Upper lobe of left lung (tissue), 6 donors: ENCODE measurements around the gene PPP1R14D. TPM values are rescaled to one million over a fixed set of nuclear protein-coding genes. Genes with fewer than 3 reads are reported as not detected.

Experiments
- ATAC-seq, 2 donors: fragments of 200-7000 bp; cut with Tn5 transposase; one replicate each; pipeline ENCODE4 v1.9.1; 2022; ENCODE audit warnings: mild to moderate bottlenecking in 2 of 2, moderate library complexity in 2 of 2; ENCODE audit not compliant: low FRiP score in 2 of 2
- DNase-seq, 2 donors: peaks; one replicate each; pipeline ENCODE4 v3.0.0-alpha.2; 2019 to 2020
- H3K27ac ChIP-seq, 4 donors: fragments of 200-600 bp; sonication (generic); one replicate each; pipeline ENCODE4 v1.5.1; 2016 to 2019
- H3K27me3 ChIP-seq, 4 donors: fragments of 200-600 bp; sonication (generic); one replicate each; pipeline ENCODE4 v1.5.1; 2017 to 2019
- H3K36me3 ChIP-seq, 4 donors: fragments of 200-600 bp; sonication (generic); one replicate each; pipeline ENCODE4 v1.5.1; 2016 to 2019
- H3K4me1 ChIP-seq, 4 donors: fragments of 200-600 bp; sonication (generic); one replicate each; pipeline ENCODE4 v1.5.1; 2018 to 2019
- H3K4me3 ChIP-seq, 4 donors: fragments of 200-600 bp; sonication (generic); one replicate each; pipeline ENCODE4 v1.5.1; 2017 to 2019; ENCODE audit warnings: mild to moderate bottlenecking in 2 of 4, moderate library complexity in 1 of 4
- H3K9me3 ChIP-seq, 4 donors: fragments of 200-600 bp; sonication (generic); one replicate each; pipeline ENCODE4 v1.5.1; 2018 to 2019
- EP300 ChIP-seq, 4 donors: sonication (generic); formaldehyde crosslinking; IDR thresholded peaks; one replicate each; pipeline ENCODE4 v1.5.1; 2017; ENCODE audit warnings: antibody characterized with exemption in 4 of 4, control low read depth in 2 of 4
- POLR2A ChIP-seq, 4 donors: fragments of 450-650 bp; IDR thresholded peaks; one replicate each; pipeline ENCODE4 v1.5.1; 2016 to 2017; ENCODE audit warnings: antibody characterized with exemption in 4 of 4, mild to moderate bottlenecking in 2 of 4
- POLR2AphosphoS5 ChIP-seq, 2 donors: sonication (generic); formaldehyde crosslinking; IDR thresholded peaks; one replicate each; pipeline ENCODE4 v1.5.1; 2017; ENCODE audit warnings: antibody characterized with exemption in 2 of 2
- WGBS, 2 donors: methylation state at CpG; one replicate each; pipeline ENCODE4 v1.1.5; 2017 to 2018; 5-methylcytosine and 5-hydroxymethylcytosine counted together
- total RNA-seq, 6 donors: library from RNA; depleted of rRNA in 4 of 6; stranded (reverse); fragments of >200 nt in 4 of 6; gene quantifications; one replicate each; pipeline versions ENCODE4 v1.1.0 to v1.2.1, GENCODE V29; 2016 to 2021
- TF ChIP-seq, protein P1 (sequence below), 6 experiments: fragments of 450-650 bp in 4 of 6; fragments of 200-600 bp in 2 of 6; sonication (generic) in 2 of 6; IDR thresholded peaks; one replicate each; pipeline ENCODE4 v1.5.1; 2016 to 2019; ENCODE audit warnings: antibody characterized with exemption in 6 of 6
- donor health status: DM: no; HTN: no; CAD: no; lungs with moderate emphysema.
- donor health status: DM: no; HTN: yes; CAD: no; lungs with severe emphysema.

PPP1R14D gene
- total RNA-seq, 6 donors from 2014 or later, result 0.34 to 3.3 TPM; not detected in 4

DNA sequence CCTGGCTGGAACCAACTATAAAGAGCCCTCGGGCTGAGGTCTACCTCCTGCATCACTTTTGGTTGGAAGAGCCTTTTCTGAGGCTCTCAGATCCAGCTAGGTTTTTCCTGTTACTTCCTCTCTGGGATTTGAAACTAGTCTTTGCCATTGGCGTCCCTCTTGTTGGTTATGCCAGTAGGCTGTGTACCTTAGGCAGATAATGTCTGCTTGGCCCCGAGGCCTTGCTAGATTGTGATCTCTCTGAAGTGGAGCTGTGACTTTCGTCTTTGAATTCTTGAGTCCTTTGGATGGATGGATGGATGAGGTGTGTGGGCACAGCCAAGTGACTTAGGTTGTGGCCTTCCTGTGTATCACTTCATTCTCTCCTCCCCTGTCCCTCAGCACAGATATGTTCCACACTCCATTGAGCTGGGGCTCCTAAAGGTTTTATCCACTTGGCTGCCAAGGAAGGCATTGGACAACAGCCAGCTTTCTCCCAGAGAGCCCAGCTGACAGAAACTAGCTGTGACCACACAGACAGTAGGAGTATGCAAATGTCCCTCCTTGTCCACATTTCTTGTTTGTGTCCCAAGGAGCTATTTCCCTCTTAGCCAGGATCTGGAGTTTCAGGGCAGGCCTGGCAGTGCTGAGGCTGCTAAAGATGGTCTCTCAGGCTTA, 13.3 kb downstream of the PPP1R14D start:
- 74% methylated on average over 4 of the region's 4 CpGs for WGBS, 2 donors
- no peaks in the 10 kb centered on the region for H3K4me1 ChIP-seq
- no peak overlapping the region for H3K27ac ChIP-seq
- TF ChIP-seq, protein P1, sequence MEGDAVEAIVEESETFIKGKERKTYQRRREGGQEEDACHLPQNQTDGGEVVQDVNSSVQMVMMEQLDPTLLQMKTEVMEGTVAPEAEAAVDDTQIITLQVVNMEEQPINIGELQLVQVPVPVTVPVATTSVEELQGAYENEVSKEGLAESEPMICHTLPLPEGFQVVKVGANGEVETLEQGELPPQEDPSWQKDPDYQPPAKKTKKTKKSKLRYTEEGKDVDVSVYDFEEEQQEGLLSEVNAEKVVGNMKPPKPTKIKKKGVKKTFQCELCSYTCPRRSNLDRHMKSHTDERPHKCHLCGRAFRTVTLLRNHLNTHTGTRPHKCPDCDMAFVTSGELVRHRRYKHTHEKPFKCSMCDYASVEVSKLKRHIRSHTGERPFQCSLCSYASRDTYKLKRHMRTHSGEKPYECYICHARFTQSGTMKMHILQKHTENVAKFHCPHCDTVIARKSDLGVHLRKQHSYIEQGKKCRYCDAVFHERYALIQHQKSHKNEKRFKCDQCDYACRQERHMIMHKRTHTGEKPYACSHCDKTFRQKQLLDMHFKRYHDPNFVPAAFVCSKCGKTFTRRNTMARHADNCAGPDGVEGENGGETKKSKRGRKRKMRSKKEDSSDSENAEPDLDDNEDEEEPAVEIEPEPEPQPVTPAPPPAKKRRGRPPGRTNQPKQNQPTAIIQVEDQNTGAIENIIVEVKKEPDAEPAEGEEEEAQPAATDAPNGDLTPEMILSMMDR (IDR thresholded peaks at IDR 0.05), result no peak
- TF ChIP-seq POLR2A (IDR thresholded peaks at IDR 0.05), result no peak
- no peak for TF ChIP-seq EP300 (IDR thresholded peaks at IDR 0.05)
- no peak for TF ChIP-seq POLR2AphosphoS5 (IDR thresholded peaks at IDR 0.05)
- no peaks in the 10 kb centered on the region for H3K9me3 ChIP-seq
- ATAC-seq, result no peak
- no peak overlapping the region for H3K4me3 ChIP-seq
- no peak for DNase-seq
- no peaks in the 10 kb centered on the region for H3K27me3 ChIP-seq
- H3K36me3 ChIP-seq, result peaks cover 0 to 44% (median 17%) of the 10 kb centered on the region in 4 donors

DNA sequence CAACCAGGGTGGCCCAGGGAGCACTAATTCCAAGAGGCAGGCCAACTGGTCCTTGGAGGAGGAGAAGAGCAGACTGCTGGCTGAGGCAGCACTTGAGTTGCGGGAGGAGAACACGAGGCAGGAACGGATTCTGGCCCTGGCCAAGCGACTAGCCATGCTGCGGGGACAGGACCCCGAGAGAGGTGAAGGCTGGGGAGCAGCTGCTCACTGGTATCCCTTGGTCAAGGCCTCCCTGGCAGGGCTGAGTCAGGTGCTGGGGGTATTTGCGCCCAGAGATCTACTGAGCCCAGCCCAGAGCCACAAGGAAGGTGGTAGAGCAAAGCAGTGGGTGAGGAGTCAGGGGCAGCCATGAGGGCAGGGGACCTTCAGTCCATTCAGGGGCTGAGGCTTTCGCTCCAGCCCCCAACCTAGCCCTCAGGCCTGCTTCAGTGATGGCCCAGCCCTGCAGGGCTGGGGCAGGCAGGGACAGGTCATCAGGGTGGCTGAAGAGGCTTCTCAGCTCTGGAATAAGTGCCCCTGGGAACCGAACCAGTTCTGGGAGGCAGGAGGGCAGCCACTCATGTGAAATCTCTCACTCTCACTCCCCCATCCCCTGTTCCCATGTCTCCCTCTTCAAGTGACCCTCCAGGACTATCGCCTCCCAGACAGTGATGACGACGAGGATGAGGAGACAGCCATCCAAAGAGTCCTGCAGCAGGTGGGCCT, 15.6 kb downstream of the PPP1R14D start:
- H3K27me3 ChIP-seq, result no peaks in the 10 kb centered on the region
- peaks cover 0 to 13% (median 9%) of the 10 kb centered on the region in 4 donors for H3K4me1 ChIP-seq
- H3K36me3 ChIP-seq, result peaks cover 0 to 51% (median 20%) of the 10 kb centered on the region in 4 donors
- no peak overlapping the region for H3K27ac ChIP-seq
- no peak overlapping the region for H3K4me3 ChIP-seq
- H3K9me3 ChIP-seq, result no peaks in the 10 kb centered on the region
- TF ChIP-seq POLR2AphosphoS5 (IDR thresholded peaks at IDR 0.05), result no peak
- TF ChIP-seq EP300 (IDR thresholded peaks at IDR 0.05), result no peak
- TF ChIP-seq POLR2A (IDR thresholded peaks at IDR 0.05), result no peak
- TF ChIP-seq, protein P1 (IDR thresholded peaks at IDR 0.05), result no peak
- no peak for ATAC-seq
- WGBS, 2 donors, result 91 to 92% methylated on average over 10 to 12 of the region's 12 CpGs
- no peak for DNase-seq

DNA sequence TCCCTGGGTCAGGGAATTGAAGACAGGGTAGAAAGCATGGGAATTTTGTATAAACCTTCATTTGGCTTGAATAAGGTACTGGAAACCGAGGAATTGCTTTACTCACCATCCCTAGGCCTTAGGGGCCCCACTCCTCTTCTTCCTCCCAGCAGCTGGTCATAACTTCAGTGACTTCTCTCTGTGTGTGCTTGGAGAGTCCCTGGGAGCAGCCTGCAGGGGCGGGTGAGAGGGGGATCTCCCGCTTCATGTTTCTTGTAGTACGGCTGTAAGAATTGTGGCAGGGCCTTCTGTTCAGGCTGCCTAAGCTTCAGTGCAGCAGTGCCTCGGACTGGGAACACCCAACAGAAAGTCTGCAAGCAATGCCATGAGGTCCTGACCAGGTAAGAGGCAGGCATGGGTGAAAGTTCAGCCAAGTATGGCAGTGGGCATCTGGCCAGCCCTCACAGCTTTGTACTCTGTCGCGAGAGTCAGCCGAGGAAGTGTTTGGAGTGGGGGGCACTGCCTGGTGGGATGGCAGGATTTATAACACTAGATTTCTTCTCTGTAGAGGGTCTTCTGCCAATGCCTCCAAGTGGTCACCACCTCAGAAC, 19.6 kb downstream of the PPP1R14D start:
- H3K27me3 ChIP-seq, result no peaks in the 10 kb centered on the region
- H3K36me3 ChIP-seq, result peaks cover 0 to 40% (median 17%) of the 10 kb centered on the region in 4 donors
- no peak for ATAC-seq
- no peak for DNase-seq
- peaks cover 6 to 37% (median 20%) of the 10 kb centered on the region in 4 donors for H3K4me1 ChIP-seq
- H3K27ac ChIP-seq, result no peak overlapping the region
- TF ChIP-seq POLR2AphosphoS5 (IDR thresholded peaks at IDR 0.05), result no peak
- TF ChIP-seq, protein P1 (IDR thresholded peaks at IDR 0.05), result no peak
- TF ChIP-seq EP300 (IDR thresholded peaks at IDR 0.05), result no peak
- TF ChIP-seq POLR2A (IDR thresholded peaks at IDR 0.05), result no peak
- WGBS, 2 donors, result 60 to 84% methylated on average over 7 to 8 of the region's 8 CpGs
- H3K9me3 ChIP-seq, result no peaks in the 10 kb centered on the region
- no peak overlapping the region for H3K4me3 ChIP-seq

DNA sequence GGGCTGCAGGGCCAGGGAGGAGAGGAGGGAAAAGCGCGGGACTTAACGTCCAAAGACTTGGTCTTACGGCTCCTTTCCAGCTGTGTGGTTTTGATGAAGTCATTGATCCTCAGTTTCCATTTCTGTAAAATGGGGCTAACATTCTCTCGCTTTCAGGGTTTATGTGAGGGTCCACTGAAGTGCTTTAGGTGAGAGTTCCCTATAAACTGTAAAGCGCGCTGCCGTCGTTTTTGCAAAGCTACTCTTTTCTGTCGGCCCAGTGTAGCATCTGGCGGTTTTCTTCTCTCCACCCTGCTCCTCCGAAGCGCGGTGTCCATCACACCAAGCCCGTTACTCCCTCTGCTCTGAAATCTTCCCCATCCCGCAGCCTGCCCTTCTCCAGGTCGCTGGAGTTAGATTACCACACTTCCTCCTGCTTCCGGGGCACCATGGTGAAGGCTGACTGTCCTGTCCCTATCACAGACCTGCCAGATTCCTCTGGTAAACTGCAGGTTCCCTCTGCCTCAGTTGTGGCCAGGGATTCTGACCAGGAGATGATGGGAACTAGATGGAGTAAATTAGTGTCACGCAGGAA, 20.5 kb downstream of the PPP1R14D start:
- DNase-seq, result no peak
- H3K4me1 ChIP-seq, result peaks cover 6 to 37% (median 20%) of the 10 kb centered on the region in 4 donors
- peak overlapping the region; percentile 68 to 96 (median 88) for H3K4me3 ChIP-seq
- H3K27me3 ChIP-seq, result no peaks in the 10 kb centered on the region
- TF ChIP-seq POLR2AphosphoS5 (IDR thresholded peaks at IDR 0.05) (no peak), POLR2A (IDR thresholded peaks at IDR 0.05) (no peak), EP300 (IDR thresholded peaks at IDR 0.05) (no peak)
- TF ChIP-seq, protein P1 (IDR thresholded peaks at IDR 0.05), result no peak
- H3K27ac ChIP-seq, result peak overlapping the region in 3 of 4 donors; percentile 92
- peaks cover 0 to 30% (median 12%) of the 10 kb centered on the region in 4 donors for H3K36me3 ChIP-seq
- ATAC-seq, result no peak
- WGBS, 2 donors, result 13 to 62% methylated on average over 19 of the region's 19 CpGs
- no peaks in the 10 kb centered on the region for H3K9me3 ChIP-seq
